NCI-H526 (cell line): Measurements from ENCODE around the gene ECPAS.
"Not testable (repeated sequence)": the region's sequence is repeated elsewhere in the genome, so short reads cannot be mapped to it uniquely, and the experiment has no call there.

ENCODE experiments used
- DNase-seq, 2 experiments: peaks; one replicate each; lab custom pipeline; 2025; lab: John Stamatoyannopoulos, UW

Gene ECPAS, protein sequence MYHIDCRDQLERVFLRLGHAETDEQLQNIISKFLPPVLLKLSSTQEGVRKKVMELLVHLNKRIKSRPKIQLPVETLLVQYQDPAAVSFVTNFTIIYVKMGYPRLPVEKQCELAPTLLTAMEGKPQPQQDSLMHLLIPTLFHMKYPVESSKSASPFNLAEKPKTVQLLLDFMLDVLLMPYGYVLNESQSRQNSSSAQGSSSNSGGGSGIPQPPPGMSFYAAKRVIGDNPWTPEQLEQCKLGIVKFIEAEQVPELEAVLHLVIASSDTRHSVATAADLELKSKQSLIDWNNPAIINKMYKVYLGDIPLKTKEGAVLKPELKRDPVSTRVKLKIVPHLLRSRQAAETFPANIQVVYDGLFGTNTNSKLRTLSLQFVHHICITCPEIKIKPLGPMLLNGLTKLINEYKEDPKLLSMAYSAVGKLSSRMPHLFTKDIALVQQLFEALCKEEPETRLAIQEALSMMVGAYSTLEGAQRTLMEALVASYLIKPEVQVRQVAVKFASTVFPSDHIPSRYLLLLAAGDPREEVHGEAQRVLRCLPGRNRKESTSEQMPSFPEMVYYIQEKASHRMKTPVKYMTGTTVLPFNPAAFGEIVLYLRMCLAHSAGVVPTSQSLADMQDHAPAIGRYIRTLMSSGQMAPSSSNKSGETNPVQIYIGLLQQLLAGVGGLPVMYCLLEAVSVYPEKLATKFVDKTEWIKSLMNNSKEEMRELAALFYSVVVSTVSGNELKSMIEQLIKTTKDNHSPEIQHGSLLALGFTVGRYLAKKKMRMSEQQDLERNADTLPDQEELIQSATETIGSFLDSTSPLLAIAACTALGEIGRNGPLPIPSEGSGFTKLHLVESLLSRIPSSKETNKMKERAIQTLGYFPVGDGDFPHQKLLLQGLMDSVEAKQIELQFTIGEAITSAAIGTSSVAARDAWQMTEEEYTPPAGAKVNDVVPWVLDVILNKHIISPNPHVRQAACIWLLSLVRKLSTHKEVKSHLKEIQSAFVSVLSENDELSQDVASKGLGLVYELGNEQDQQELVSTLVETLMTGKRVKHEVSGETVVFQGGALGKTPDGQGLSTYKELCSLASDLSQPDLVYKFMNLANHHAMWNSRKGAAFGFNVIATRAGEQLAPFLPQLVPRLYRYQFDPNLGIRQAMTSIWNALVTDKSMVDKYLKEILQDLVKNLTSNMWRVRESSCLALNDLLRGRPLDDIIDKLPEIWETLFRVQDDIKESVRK (N-terminal part only)

DNA sequence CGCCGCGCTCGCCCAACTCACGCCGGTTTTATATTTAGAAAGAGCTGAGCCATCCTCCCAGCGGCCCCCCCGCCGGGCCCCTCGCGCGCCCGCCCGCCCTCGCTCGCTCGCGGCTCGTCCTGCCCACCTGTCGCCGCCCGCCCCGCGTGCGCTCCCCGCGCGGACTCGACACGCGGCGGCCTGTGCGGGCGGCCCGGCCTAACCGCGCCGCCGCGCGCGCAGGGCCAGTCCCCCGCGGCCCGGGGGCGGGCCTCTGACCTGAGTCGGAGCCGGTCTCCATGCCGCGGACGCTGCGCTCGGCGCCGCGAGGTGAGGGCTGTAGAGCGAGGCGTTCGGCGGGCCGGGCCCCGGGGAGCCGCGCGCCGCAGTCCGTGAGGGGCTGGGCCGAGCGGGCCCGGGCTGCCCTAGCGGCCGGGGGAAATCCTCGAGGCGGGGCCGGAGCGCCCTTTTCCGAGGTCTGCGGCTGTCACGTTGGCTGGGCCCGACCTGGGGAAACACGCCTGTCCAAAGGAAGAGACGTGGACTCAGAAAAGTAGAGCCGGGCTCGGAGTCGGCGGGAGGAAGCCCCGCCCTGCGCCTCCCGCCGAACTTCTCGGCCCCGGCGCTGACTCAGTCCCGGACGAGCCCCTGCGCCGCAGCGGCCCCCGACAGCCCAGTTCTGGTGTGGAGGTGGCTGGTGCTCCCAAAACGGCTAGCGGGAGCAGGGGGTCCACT is at the start of gene ECPAS:
ECPAS (minus strand) TSS at position 526 of the 714 bp plus-strand sequence. CDS start 11,465 bp downstream, outside the sequence.
- DNase-seq, result peak in 1 of 2 experiments; percentile 76

DNA sequence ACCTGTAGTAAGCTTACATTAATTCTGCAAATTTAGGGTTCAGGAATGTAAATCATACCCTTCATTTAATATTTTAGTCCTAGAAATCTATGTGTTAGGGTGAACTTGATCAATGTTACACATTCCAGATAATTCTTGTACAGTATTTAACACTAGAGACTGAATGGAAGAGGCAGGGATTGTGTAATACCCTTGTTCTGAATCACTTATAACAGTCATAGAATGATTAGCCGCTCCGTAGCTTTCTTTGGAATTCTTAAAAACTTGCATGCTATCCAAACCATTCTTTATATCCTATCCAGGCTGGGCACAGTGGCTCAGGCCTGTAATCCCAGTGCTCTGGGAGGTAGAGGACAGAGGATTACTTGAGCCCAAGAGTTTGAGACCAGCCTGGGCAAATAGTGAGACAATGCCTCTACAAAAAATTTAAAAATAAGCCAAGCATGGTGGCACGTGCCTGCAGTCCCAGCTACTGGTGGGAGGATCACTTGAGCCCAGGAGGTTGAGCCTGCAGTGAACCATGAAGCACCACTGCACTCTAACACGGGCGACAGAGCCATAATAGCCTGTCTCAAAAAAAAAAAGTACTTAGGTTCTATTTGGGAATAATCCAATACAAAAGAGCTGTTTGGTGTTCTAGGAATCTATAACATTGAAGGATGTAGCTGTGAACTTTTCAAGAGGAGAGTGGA is 49.1 kb upstream of the ECPAS start:
- no peak for DNase-seq

GRCh38 chr9:111531716-111532115 is 47.5 kb upstream of the ECPAS start:
- DNase-seq, result no peak

DNA sequence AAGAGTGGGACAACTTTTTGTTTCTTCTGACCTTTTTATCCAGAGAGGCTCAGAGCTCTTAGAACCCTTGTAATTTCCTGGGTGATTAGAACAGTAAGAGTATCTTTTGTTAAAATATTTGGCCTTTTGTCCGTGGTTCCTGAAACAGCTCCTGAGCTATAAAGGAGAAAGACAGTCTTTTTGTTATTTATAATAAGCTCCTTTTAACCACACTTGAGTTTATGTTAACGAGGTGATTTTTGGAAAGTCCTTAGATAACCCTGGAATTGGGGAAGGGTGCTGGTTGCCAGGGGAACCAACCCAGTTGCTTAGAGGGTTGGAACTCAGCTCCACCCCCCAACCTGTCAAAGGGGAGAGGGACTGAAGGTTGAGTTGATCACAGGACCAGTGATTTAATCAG is 45.6 kb upstream of the ECPAS start:
- DNase-seq, result no peak

DNA sequence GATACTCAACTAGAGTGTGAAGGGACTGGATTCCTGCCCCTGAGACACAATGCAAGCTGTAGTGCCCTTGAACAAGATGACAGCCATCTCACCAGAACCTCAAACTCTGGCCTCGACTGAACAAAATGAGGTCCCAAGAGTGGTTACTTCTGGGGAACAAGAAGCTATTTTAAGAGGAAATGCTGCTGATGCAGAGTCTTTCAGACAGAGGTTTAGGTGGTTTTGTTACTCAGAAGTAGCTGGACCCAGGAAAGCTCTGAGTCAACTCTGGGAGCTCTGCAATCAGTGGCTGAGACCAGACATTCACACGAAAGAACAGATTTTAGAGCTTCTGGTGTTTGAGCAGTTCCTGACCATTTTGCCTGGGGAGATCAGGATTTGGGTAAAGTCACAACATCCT is 43.2 kb upstream of the ECPAS start:
- DNase-seq, result no peak

DNA sequence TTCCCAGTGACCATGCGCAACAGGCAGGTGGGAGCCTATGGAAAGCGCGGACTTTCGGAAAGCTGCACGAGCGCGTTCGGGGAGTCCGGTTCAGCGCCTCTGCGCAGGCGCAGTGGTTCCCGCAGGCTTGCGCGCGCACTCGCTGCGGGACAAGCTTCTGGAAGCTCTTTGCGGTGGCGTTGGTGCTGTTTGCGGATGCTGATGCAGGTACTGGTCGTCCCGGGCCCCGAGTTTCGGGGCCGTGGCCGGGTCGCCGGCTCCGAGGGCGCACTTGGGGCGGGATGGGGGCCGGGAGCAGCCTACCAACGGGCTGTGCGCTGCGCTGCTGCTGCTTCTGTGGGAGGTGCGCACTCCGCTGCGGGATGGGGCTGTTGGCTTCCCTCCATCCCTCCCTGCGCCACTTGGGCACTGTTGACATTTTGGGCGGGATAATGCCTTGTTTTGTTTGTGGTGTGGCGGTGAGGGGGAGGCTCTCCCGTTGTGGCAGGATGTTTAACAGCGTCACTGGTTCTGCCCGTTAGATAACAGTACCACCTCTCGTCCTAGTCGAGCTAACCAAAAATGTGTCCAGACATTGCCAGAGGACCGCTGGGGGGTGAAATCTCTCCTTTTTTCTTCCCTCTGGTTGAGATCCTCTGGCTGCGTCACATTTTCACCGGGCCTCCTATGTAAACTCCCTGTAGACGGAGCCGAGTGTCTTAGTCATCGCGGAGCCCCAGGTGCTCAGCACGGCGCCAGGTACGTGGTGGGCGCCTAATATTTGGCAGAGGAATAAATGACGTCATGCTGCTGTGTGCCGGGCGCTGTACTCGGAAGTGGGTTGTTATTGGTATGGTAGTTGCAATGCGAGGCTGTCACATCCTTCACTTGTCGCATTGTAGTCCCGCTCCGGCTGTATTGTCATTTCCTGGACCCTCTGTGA is 41.1 kb upstream of the ECPAS start, which contains the start of gene ZNF483:
ZNF483 (plus strand) TSS at position 124 of the 922 bp plus-strand sequence. CDS start 2,217 bp downstream, outside the sequence.
- DNase-seq, result peak; percentile 70 to 89

DNA sequence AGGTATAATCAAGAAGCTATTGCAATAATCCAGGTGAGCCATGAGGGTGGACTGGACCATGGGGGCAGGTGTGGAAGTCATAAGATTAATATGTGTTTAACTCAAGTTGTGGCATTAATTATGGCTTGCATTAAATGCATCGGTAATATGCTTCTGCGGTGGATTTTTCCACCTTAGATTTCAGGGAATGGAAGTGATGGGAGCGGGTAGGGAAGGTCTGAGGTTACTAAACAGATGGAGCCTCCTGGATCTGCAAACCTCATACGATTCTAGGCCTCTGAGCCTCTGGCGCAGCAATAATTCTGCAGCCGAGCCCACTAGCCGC is 40.5 kb upstream of the ECPAS start:
- DNase-seq, result no peak

- no peak for DNase-seq
Measured at GRCh38 chr9:111516061-111516465, 31.9 kb upstream of the ECPAS start.

DNA sequence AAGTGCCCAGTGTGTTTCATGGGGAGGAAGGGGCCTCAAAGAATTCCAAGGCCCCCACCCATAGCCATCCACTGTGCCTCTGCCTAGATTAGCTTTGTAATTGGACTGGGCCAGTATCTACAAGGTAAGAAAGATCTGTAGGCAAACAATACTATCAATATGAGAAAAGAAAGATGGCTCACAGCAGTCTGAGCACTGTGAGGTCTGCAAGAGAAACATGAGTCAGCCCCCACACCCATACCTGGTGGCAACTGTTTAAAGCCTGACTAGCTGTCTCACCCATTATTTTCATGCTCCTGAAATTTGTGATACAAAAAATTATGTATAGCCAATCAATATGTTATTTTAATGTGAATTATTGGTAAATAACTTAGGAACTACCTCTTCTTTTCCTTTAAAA is 30.8 kb upstream of the ECPAS start:
- DNase-seq, result no peak

GRCh38 chr9:111511581-111511980 is 27.4 kb upstream of the ECPAS start:
- DNase-seq, result not testable (repeated sequence)

- DNase-seq, result no peak
Measured at GRCh38 chr9:111502506-111502905, 18.3 kb upstream of the ECPAS start.

DNA sequence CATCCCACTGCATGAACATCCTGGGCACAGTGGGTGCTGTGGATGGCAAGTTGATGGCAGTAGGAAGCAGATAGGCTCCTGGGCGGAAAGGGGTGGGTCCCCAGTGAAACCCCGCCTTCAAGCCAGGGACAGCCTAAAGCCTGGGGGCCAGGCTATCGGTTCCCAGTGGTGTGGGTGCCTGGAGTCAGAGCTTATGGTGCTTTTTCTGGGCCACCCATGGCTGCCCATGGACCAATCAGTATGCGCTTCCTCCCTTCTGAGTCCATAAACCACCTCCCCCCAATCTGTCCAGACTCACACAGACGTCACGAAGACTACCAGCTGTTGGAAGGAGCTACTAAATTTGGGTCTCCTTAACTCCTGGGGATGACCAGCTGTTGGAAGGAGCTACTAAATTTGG is 17.5 kb upstream of the ECPAS start:
- no peak for DNase-seq

DNA sequence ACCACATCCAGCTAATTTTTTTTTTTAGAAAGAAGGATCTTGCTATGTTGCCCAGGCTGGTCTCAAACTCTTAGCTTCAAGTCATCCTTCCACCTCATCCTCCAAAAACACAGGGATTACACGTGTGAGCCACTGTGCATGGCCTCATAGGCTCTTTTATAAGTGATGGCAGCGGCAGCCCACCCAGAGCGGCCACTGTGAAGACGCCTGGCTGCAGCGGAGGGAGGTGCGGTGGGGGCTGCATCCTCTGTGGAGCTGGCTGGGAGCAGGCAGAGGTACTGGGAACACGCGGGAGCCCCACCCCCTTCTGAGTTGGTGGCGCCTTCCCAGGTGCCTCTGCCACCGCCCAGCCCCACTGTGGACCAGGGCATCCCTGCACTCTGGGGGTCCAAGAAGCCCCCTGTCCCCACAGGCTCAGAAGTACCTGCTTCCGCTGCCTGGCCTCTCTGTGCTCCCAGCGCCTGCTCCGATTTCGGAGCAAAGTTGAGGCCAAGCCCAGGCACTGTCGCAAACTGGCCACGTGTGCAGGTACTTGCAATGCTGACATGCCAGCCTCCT is 16.9 kb upstream of the ECPAS start:
- no peak for DNase-seq

- DNase-seq, result not testable (repeated sequence)
Measured at GRCh38 chr9:111497196-111497595, 13.0 kb upstream of the ECPAS start.

DNA sequence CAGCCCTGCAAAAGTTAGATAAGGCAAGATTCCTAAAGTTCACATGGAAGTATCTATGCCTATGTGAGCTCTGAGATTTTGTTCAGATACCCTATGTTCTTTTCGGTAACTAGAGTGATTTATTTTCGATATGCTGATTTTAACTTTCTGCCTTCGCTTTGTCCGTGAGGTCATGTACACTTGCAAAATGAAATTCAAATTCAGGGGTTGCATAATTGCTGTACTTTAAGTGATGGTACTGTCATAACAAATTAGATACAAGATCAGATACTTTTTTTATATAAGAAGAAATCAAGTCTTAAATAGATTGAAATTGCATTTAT is 350 bp upstream of the ECPAS start:
- no peak for DNase-seq

DNA sequence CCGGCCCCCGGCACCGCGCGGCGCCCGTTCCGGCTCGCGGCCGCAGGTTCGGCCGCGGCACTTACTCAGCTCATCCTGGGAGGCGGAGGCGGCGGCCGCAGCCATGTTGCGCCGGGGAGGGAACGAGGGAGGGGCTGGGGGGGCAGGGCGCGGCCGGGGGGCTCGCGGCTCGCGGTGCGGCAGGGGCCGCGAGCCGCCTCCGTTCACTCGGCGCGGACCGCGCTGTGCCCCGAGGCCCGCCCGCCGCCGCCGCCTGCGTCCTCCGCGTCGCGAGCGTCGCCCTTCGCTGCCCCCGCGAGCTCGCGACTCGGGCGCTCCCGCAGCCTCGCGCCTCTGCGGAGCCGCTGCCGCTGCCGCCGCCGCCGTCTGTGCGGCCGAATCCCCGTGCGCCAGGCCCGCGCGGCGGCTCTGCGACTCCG is 735 bp downstream of the ECPAS start:
- DNase-seq, result peak in 1 of 2 experiments; percentile 67

- DNase-seq, result peak; percentile 29 to 66
Measured at GRCh38 chr9:111482694-111483438, 1.3 kb downstream of the ECPAS start.

DNA sequence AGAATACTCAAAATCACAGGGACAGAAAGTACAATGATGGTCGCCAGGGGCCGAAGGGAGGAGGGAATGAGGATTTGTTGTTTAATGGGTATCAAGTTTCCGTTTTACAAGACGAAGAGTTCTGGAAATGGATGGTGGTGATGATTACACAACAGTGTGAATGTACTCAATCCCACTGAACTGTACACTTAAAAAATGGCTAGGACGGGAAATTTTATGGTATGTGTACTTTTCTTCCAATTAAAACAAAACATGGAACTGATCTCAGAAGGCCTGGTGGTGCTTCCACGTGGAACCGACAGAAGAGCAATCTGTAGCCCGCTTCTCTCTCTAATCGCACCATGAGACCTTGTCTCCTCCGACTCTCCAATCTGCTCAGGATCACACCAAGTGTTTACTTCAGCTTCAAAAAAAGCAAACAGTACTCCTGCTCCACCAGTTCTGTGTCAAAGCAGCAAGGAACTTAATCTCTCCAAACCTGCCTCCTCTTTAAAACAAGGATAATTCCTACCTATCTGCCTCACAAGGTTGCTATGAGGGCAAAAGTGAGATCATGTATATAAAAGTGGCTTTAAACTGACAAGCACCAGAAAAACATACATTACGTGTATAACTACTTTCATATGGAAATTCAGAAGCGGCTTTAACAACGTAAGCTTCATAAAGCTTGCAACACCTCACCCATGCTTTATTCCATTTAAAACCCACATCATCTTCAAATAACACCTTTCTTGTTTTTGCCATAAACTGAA is 2.1 kb downstream of the ECPAS start:
- peak in 1 of 2 experiments; percentile 40 for DNase-seq
